HG03520 (cell line): ENCODE data around the gene SMYD4.
"Not testable (repeated sequence)": the region's sequence is repeated elsewhere in the genome, so short reads cannot be mapped to it uniquely, and the experiment has no call there.

Experiments
- ATAC-seq: cut with Tn5 transposase; IDR thresholded peaks from one replicate; pipeline ENCODE4 v1.9.1; 2021; ENCODE audit warnings: mild to moderate bottlenecking, moderate library complexity; ENCODE audit not compliant: unreplicated experiment

Gene SMYD4

GRCh38 chr17:1759529-1759928, 70.2 kb downstream of the SMYD4 start:
- no peak for ATAC-seq

GRCh38 chr17:1758807-1759206, 70.9 kb downstream of the SMYD4 start:
- no peak for ATAC-seq

- no peak for ATAC-seq
Measured at GRCh38 chr17:1755827-1756262, 73.9 kb downstream of the SMYD4 start.

GRCh38 chr17:1755252-1755826, 74.4 kb downstream of the SMYD4 start:
- ATAC-seq, result no peak

GRCh38 chr17:1754430-1755112, 75.1 kb downstream of the SMYD4 start:
- no peak for ATAC-seq

- ATAC-seq, result no peak
Measured at GRCh38 chr17:1753767-1754429, 75.8 kb downstream of the SMYD4 start.

- ATAC-seq, result no peak
Measured at GRCh38 chr17:1752425-1753262, 77.1 kb downstream of the SMYD4 start.

GRCh38 chr17:1750628-1751027, 79.1 kb downstream of the SMYD4 start:
- ATAC-seq, result no peak

- ATAC-seq, result no peak
Measured at GRCh38 chr17:1746975-1747543, 82.6 kb downstream of the SMYD4 start.

- ATAC-seq, result no peak
Measured at GRCh38 chr17:1745513-1746020, 84.1 kb downstream of the SMYD4 start.

- no peak for ATAC-seq
Measured at GRCh38 chr17:1744551-1745512, 84.9 kb downstream of the SMYD4 start.

- ATAC-seq, result no peak
Measured at GRCh38 chr17:1743088-1743439, 86.6 kb downstream of the SMYD4 start.

GRCh38 chr17:1742371-1743087, 87.2 kb downstream of the SMYD4 start, which contains the start of gene SERPINF2:
TSS of gene SERPINF2 (plus strand) at chr17:1742871. CDS start at chr17:1744996, 2,125 bp downstream.
- no peak for ATAC-seq

GRCh38 chr17:1741899-1742298, 87.8 kb downstream of the SMYD4 start:
- not testable (repeated sequence) for ATAC-seq

GRCh38 chr17:1737531-1738291, 92.0 kb downstream of the SMYD4 start:
- no peak for ATAC-seq

- ATAC-seq, result no peak
Measured at GRCh38 chr17:1736348-1737281, 93.1 kb downstream of the SMYD4 start.

GRCh38 chr17:1735834-1736347, 93.8 kb downstream of the SMYD4 start:
- ATAC-seq, result no peak
